HepG2 (cell line): ENCODE data around the gene PIEZO1. TPM values are rescaled to one million over a fixed set of nuclear protein-coding genes. Genes with fewer than 3 reads are reported as not detected.

Experiments
- AGO2 ChIP-seq: fragments of 200-400 bp; formaldehyde crosslinking; optimal IDR thresholded peaks from 2 replicates; pipeline ENCODE3; 2017; ENCODE audit warnings: mild to moderate bottlenecking, low read depth, low read length, moderate library complexity
- AHR ChIP-seq: IDR thresholded peaks from 2 replicates; pipeline ENCODE4 v1.6.1; 2018; ENCODE audit warnings: missing genetic modification reagents, missing compliant biosample characterization
- FOXO4 ChIP-seq: sonication (generic); formaldehyde crosslinking; conservative IDR thresholded peaks from 2 replicates; pipeline ENCODE4 v1.8.1; 2023; ENCODE audit warnings: missing genetic modification reagents
- HDAC1 ChIP-seq: sonication (generic); formaldehyde crosslinking; IDR thresholded peaks from 2 replicates; pipeline ENCODE4 v1.5.1; 2020; ENCODE audit warnings: mild to moderate bottlenecking, missing genetic modification reagents
- HDAC2 ChIP-seq: sonication (generic); formaldehyde crosslinking; IDR thresholded peaks from 2 replicates; pipeline ENCODE4 v1.4.0; 2020; ENCODE audit warnings: missing genetic modification reagents
- HOXA3 ChIP-seq: sonication (generic); formaldehyde crosslinking; IDR thresholded peaks from 2 replicates; pipeline ENCODE4 v1.5.0; 2020; ENCODE audit warnings: missing genetic modification reagents
- IRF9 ChIP-seq: sonication (generic); formaldehyde crosslinking; IDR thresholded peaks from 2 replicates; pipeline ENCODE4 v1.8.0; 2022; ENCODE audit warnings: missing genetic modification reagents, mild to moderate bottlenecking, borderline replicate concordance
- MED1 ChIP-seq: sonication (generic); formaldehyde crosslinking; IDR thresholded peaks from 2 replicates; pipeline ENCODE4 v1.4.0; 2020; ENCODE audit warnings: missing genetic modification reagents
- MXD4 ChIP-seq: IDR thresholded peaks from 2 replicates; pipeline ENCODE4 v1.6.1; 2016; ENCODE audit warnings: mild to moderate bottlenecking, missing biosample characterization, missing genetic modification reagents
- NR3C1 ChIP-seq: sonication (generic); formaldehyde crosslinking; IDR thresholded peaks from 2 replicates; pipeline ENCODE4 v1.4.0; 2020; ENCODE audit warnings: missing genetic modification reagents
- PHF21A ChIP-seq: sonication (generic); formaldehyde crosslinking; IDR thresholded peaks from 2 replicates; pipeline ENCODE4 v1.5.0; 2020; ENCODE audit warnings: mild to moderate bottlenecking, missing genetic modification reagents
- POLR2A ChIP-seq, 2 experiments: IDR thresholded peaks; 2 replicates each; pipeline ENCODE4 v1.6.1; 2011; ENCODE audit warnings: low read depth in 2 of 2, low read length in 2 of 2, mild to moderate bottlenecking in 1 of 2, moderate library complexity in 1 of 2; ENCODE audit not compliant: insufficient read depth in 1 of 2
- RFX3 ChIP-seq: IDR thresholded peaks from 2 replicates; pipeline ENCODE4 v1.6.1; 2016; ENCODE audit warnings: missing biosample characterization, missing genetic modification reagents
- SOX6 ChIP-seq, 2 experiments: fragments of 450-650 bp in 1 of 2; sonication (generic) in 1 of 2; formaldehyde crosslinking in 1 of 2; IDR thresholded peaks; 2 replicates each; pipeline versions ENCODE4 v1.4.0 to v1.6.1; 2017 to 2020; ENCODE audit warnings: antibody characterized with exemption in 1 of 2, mild to moderate bottlenecking in 1 of 2, missing genetic modification reagents in 1 of 2
- SSRP1 ChIP-seq: IDR thresholded peaks from 2 replicates; pipeline ENCODE4 v1.6.1; 2016; ENCODE audit warnings: control low read depth
- TARDBP ChIP-seq: sonication (generic); formaldehyde crosslinking; IDR thresholded peaks from 2 replicates; pipeline ENCODE4 v1.8.0; 2022; ENCODE audit warnings: mild to moderate bottlenecking, missing genetic modification reagents
- THRA ChIP-seq: sonication (generic); formaldehyde crosslinking; IDR thresholded peaks from 2 replicates; pipeline ENCODE4 v1.4.0; 2020; ENCODE audit warnings: missing genetic modification reagents, borderline replicate concordance
- TSC22D2 ChIP-seq: sonication (generic); formaldehyde crosslinking; IDR thresholded peaks from 2 replicates; pipeline ENCODE4 v1.5.1; 2020; ENCODE audit warnings: missing genetic modification reagents, mild to moderate bottlenecking, borderline replicate concordance
- ZNF264 ChIP-seq: sonication (generic); formaldehyde crosslinking; IDR thresholded peaks from 2 replicates; pipeline ENCODE4 v1.4.0; 2020; ENCODE audit warnings: missing genetic modification reagents
- ZNF331 ChIP-seq: sonication (generic); formaldehyde crosslinking; IDR thresholded peaks from 2 replicates; pipeline ENCODE4 v1.4.0; 2020; ENCODE audit warnings: missing genetic modification reagents
- ZNF496 ChIP-seq: sonication (generic); formaldehyde crosslinking; IDR thresholded peaks from 2 replicates; pipeline ENCODE4 v1.8.1; 2023; ENCODE audit warnings: mild to moderate bottlenecking, moderate library complexity, missing genetic modification reagents; ENCODE audit not compliant: insufficient replicate concordance
- ZNF777 ChIP-seq: sonication (generic); formaldehyde crosslinking; IDR thresholded peaks from 2 replicates; pipeline ENCODE4 v1.4.0; 2020; ENCODE audit warnings: missing genetic modification reagents
- polyA plus RNA-seq, 8 experiments: library from polyadenylated mRNA; depleted of rRNA in 3 of 8; stranded (reverse) in 7 of 8; unstranded in 1 of 8; fragments of >200 nt; fragmentation: Illumina TruSeq in 4 of 8; extraction: Trizol in 4 of 8; gene quantifications; 2 replicates each; pipeline versions ENCODE4 v1.2.1 to v1.2.3, GENCODE V29; 2011 to 2016; ENCODE audit warnings: low read depth in 4 of 8, missing spikeins in 1 of 8, mixed read lengths in 1 of 8; ENCODE audit not compliant: insufficient read depth in 1 of 8
- total RNA-seq, 5 experiments: library from RNA; depleted of rRNA; stranded (reverse); fragments of >200 nt; fragmentation: Illumina TruSeq; extraction: Trizol; gene quantifications; 2 replicates each; pipeline ENCODE4 v1.2.3, GENCODE V29; 2016; ENCODE audit warnings: low read depth in 1 of 5

The PIEZO1 gene
- total and polyA plus RNA-seq, 2 of the 13 experiments (the other 11 are each of a cell fraction or from before 2014, with no cell fraction given): 67.9 to 85.0 TPM

- TF ChIP-seq POLR2A (IDR thresholded peaks at IDR 0.05; ENCODE audit: insufficient read depth in 1 of 2, low read depth in 2 of 2, low read length in 2 of 2) (0 out of 4 replicates have a peak, but pooled peaks of 1 of the 2 experiments have one; percentile 24), TSC22D2 (peak; percentile 24; the same call in 1 of the 2 replicates), IRF9 (CRISPR knock-in tag) (peak; percentile 50; the same call in 1 of the 2 replicates), MXD4 (CRISPR knock-in tag) (0 out of 2 replicates have a peak, but pooled peaks have one; percentile 31), HOXA3 (peak; percentile 40; the same call in 1 of the 2 replicates), SOX6 (IDR thresholded peaks at IDR 0.05) (no peak), SOX6 (CRISPR knock-in tag; IDR thresholded peaks at IDR 0.05) (peak; percentile 51), AHR (0 out of 2 replicates have a peak, but pooled peaks have one; percentile 7), HDAC2 (CRISPR knock-in tag) (peak; percentile 49), PHF21A (CRISPR knock-in tag) (0 out of 2 replicates have a peak, but pooled peaks have one; percentile 34), ZNF264 (CRISPR knock-in tag) (no peak), ZNF496 (CRISPR knock-in tag) (no peak), FOXO4 (CRISPR knock-in tag) (0 out of 2 replicates have a peak, but pooled peaks have one; percentile 49), THRA (peak; percentile 14; the same call in 1 of the 2 replicates), TARDBP (CRISPR knock-in tag) (peak; percentile 56; the same call in 1 of the 2 replicates), HDAC1 (CRISPR knock-in tag) (peak; percentile 40; the same call in 1 of the 2 replicates), RFX3 (CRISPR knock-in tag) (no peak), MED1 (CRISPR knock-in tag) (0 out of 2 replicates have a peak, but pooled peaks have one; percentile 22), AGO2 (peak; percentile 60), NR3C1 (CRISPR knock-in tag) (no peak), ZNF331 (0 out of 2 replicates have a peak, but pooled peaks have one; percentile 43), ZNF777 (no peak), SSRP1 (CRISPR knock-in tag) (peak; percentile 56)
These were observed 14.3 kb downstream of the PIEZO1 start (continued) for GRCh38 chr16:88770461-88771293.
